Neural cell (in vitro differentiated cells): ENCODE results near the gene OR4K14.
"Not testable (repeated sequence)": the region's sequence is repeated elsewhere in the genome, so short reads cannot be mapped to it uniquely, and the experiment has no call there.

Source experiments
- EP300 ChIP-seq: fragments of 450-650 bp; conservative IDR thresholded peaks from 2 replicates; pipeline ENCODE4 v1.6.1; 2014; ENCODE audit warnings: antibody characterized with exemption, mild to moderate bottlenecking, moderate library complexity; ENCODE audit not compliant: poor library complexity, severe bottlenecking
- EZH2 ChIP-seq: fragments of 200-600, 300-800 bp; shearing (Covaris generic), sonication (generic); IDR thresholded peaks from 2 replicates; pipeline ENCODE4 v1.6.1; 2014; ENCODE audit warnings: antibody characterized with exemption, low read length, borderline replicate concordance, mild to moderate bottlenecking; ENCODE audit not compliant: insufficient read depth, poor library complexity, severe bottlenecking
- POLR2AphosphoS5 ChIP-seq: IDR thresholded peaks from 2 replicates; pipeline ENCODE4 v1.6.1; 2012
- TAF1 ChIP-seq: IDR thresholded peaks from 2 replicates; pipeline ENCODE4 v1.6.1; 2012; ENCODE audit warnings: low read depth
- TF ChIP-seq, protein P1 (sequence below): fragments of 450-650 bp; IDR thresholded peaks from 2 replicates; pipeline ENCODE4 v1.5.1; 2014; ENCODE audit warnings: antibody characterized with exemption, mild to moderate bottlenecking, moderate library complexity; ENCODE audit not compliant: poor library complexity, severe bottlenecking
- TF ChIP-seq, protein P2 (sequence below): IDR thresholded peaks from 2 replicates; pipeline ENCODE4 v1.6.1; 2012; ENCODE audit warnings: borderline replicate concordance

DNA sequence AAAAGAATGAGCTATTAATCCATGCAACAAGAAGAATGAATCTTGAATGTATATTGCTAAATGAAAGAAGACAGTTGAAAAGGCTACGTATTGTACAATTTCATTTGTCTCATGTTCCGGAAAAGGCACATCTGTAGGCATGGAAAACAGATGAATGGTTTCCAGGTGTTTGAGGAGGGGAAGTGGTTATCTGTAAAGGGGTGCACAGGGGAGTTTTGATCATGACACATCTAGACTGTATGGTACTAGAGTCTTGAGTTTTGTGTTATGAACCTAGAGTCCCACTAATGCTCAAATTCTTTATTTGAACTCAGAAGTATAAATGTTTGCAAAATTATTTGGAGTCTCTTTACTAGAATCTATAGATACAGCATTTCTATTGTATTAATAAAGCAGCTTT lies 49.4 kb downstream of the OR4K14 start:
- TF ChIP-seq EP300, POLR2AphosphoS5, TAF1, EZH2: not testable (repeated sequence)
- TF ChIP-seq, protein P1, sequence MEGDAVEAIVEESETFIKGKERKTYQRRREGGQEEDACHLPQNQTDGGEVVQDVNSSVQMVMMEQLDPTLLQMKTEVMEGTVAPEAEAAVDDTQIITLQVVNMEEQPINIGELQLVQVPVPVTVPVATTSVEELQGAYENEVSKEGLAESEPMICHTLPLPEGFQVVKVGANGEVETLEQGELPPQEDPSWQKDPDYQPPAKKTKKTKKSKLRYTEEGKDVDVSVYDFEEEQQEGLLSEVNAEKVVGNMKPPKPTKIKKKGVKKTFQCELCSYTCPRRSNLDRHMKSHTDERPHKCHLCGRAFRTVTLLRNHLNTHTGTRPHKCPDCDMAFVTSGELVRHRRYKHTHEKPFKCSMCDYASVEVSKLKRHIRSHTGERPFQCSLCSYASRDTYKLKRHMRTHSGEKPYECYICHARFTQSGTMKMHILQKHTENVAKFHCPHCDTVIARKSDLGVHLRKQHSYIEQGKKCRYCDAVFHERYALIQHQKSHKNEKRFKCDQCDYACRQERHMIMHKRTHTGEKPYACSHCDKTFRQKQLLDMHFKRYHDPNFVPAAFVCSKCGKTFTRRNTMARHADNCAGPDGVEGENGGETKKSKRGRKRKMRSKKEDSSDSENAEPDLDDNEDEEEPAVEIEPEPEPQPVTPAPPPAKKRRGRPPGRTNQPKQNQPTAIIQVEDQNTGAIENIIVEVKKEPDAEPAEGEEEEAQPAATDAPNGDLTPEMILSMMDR, result not testable (repeated sequence)
- TF ChIP-seq, protein P2, sequence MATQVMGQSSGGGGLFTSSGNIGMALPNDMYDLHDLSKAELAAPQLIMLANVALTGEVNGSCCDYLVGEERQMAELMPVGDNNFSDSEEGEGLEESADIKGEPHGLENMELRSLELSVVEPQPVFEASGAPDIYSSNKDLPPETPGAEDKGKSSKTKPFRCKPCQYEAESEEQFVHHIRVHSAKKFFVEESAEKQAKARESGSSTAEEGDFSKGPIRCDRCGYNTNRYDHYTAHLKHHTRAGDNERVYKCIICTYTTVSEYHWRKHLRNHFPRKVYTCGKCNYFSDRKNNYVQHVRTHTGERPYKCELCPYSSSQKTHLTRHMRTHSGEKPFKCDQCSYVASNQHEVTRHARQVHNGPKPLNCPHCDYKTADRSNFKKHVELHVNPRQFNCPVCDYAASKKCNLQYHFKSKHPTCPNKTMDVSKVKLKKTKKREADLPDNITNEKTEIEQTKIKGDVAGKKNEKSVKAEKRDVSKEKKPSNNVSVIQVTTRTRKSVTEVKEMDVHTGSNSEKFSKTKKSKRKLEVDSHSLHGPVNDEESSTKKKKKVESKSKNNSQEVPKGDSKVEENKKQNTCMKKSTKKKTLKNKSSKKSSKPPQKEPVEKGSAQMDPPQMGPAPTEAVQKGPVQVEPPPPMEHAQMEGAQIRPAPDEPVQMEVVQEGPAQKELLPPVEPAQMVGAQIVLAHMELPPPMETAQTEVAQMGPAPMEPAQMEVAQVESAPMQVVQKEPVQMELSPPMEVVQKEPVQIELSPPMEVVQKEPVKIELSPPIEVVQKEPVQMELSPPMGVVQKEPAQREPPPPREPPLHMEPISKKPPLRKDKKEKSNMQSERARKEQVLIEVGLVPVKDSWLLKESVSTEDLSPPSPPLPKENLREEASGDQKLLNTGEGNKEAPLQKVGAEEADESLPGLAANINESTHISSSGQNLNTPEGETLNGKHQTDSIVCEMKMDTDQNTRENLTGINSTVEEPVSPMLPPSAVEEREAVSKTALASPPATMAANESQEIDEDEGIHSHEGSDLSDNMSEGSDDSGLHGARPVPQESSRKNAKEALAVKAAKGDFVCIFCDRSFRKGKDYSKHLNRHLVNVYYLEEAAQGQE, result not testable (repeated sequence)
